ENCODE data around the gene ARHGAP10.
A peak's percentile ranks its signal among the peaks of the same experiment; 100 is the strongest.

Gene ARHGAP10

DNA sequence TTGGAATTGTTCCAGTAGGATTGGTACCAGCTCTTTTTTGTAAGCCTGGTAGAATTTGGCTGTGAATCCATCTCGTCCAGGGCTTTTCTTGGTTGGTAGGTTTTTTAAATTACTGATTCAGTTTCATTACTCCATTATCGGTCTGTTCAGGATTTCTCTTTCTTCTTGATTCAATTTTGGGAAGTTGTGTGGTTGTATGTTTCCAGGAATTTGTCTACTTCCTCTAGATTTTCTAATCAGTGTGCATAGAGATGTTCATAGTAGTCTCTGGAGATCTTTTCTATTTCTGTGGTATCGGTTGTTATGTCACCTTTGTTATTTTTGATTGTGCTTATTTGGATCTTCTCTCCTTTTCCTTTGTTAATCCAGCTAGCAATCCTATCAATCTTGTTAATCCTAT is 248.7 kb downstream of the ARHGAP10 start:
- TF ChIP-seq, protein P1, sequence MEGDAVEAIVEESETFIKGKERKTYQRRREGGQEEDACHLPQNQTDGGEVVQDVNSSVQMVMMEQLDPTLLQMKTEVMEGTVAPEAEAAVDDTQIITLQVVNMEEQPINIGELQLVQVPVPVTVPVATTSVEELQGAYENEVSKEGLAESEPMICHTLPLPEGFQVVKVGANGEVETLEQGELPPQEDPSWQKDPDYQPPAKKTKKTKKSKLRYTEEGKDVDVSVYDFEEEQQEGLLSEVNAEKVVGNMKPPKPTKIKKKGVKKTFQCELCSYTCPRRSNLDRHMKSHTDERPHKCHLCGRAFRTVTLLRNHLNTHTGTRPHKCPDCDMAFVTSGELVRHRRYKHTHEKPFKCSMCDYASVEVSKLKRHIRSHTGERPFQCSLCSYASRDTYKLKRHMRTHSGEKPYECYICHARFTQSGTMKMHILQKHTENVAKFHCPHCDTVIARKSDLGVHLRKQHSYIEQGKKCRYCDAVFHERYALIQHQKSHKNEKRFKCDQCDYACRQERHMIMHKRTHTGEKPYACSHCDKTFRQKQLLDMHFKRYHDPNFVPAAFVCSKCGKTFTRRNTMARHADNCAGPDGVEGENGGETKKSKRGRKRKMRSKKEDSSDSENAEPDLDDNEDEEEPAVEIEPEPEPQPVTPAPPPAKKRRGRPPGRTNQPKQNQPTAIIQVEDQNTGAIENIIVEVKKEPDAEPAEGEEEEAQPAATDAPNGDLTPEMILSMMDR (IDR thresholded peaks at IDR 0.05; ENCODE audit: control extremely low read depth, extremely low read depth, low read depth, missing control alignments), result no peak
- ChIA-PET CTCF (no interaction called here), POLR2A (no interaction called here)
- DNase-seq (ENCODE audit: extremely low spot score), result no peak

DNA sequence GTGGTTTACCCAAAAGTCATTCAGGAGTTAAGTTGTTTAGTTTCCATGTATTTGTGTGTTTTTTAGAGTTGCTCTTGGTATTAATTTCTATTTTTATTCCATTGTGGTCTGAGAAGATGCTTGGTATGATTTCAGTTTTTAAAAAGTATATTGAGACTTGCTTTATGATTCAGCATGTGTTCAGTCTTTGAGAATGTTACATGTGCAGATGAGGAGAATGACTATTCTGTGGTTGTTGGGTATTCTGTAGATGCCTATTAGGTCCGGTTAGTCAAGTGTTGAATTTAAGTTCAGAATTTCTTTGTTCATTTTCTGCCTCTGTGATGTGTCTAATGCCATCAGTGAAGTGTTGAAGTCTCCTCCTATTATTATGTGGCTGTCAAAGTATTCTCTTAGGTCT is 249.4 kb downstream of the ARHGAP10 start:
- ChIA-PET POLR2A (no interaction called here), CTCF (interaction anchor here (1.0 kb wide), 1 partner anchor 13 kb away, joined by 3 read pairs; no protein-coding TSS in a partner anchor)
- TF ChIP-seq, protein P1 (IDR thresholded peaks at IDR 0.05; ENCODE audit: control extremely low read depth, extremely low read depth, low read depth, missing control alignments), result no peak

DNA sequence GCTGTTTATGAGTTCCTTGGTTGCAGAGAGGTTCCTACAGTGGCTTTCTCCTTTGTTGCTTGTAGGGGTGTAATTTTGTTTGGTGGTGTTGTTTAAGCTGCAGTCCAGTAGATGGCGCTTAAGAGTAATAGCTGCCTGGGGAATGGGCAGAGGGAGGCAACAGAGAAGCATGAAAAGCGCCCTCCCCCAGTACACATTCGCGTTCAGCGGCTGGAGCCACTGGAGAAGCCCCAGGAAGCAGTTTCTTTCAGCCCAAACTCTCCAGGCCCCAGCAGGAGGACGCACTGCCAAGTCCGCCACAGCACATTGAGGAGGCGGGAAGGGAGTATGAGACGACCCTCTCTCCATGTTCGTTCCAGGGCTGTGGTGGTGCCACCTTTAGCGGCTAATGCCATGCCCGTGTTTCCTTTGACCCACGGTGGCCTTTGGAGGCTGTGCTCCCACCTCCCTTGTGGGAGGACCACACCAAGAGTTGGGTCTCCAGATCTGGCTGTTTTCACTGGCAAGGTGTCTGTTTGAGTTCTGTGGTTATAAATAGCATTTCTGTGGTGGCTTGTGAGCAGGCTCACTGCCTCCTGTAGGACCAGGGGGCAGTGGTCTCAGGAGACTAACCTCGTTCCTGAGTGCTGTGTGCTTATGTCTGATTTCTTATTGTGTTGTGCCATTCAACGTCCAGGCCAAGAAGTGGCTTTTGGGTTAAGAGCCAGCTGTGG is 252.3 kb downstream of the ARHGAP10 start:
- peak; percentile 54 for DNase-seq (ENCODE audit: extremely low spot score)
- ChIA-PET CTCF (interaction anchor here (0.8 to 3.5 kb wide), 8 partner anchors 9 to 23 kb away, joined by 3 to 14 read pairs (median 7); no protein-coding TSS in a partner anchor), POLR2A (no interaction called here)
- TF ChIP-seq, protein P1 (IDR thresholded peaks at IDR 0.05; ENCODE audit: control extremely low read depth, extremely low read depth, low read depth, missing control alignments), result peak; percentile 54

More for the DNA sequence above, 249.4 kb downstream of the ARHGAP10 start:
- DNase-seq (ENCODE audit: extremely low spot score), result no peak

DNA sequence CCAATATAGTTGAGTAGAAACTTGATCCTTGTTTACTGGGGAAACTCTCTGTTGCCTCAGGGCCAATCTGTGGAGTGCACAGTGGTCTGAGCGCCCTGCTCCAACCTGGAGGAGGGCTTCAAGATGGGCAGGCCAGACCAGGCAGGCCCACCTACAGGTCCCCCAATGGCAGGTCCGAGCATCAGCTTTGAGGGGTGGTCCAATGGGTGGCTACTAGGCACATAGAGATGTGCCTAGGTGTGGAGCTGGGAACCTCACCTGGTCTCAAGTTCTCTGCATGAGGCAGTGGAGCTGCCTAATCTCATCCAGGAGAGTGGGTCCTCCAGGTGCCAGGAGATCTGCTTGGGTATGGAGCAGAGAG is 252.9 kb downstream of the ARHGAP10 start:
- ChIA-PET POLR2A (no interaction called here), CTCF (interaction anchor here (0.8 to 3.5 kb wide), 5 partner anchors 9 to 22 kb away, joined by 3 to 14 read pairs (median 7); no protein-coding TSS in a partner anchor)
- no peak for DNase-seq (ENCODE audit: extremely low spot score)
- TF ChIP-seq, protein P1 (IDR thresholded peaks at IDR 0.05; ENCODE audit: control extremely low read depth, extremely low read depth, low read depth, missing control alignments), result no peak

DNA sequence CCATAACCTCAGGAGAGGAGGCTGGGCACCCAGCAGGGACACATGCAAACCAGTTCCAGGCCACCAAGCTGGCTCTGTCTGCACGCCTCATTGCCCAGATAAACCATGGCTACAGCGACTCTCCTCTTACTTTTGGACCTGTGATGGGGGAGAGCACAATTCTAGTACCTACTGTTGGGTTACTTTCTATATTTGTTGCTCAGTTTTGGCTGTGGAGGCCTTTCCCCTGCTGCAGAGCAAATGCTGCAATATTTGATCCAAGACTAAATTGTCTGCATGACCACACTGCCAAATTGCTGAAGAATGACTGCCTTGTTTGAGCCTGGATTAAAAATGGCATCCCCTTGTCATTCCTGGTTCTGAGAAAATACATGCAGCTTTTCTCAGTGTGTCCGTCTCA is 253.5 kb downstream of the ARHGAP10 start:
- no peak for DNase-seq (ENCODE audit: extremely low spot score)
- ChIA-PET POLR2A (no interaction called here), CTCF (interaction anchor here (0.9 to 2.8 kb wide), 8 partner anchors 8 to 35 kb away, joined by 3 to 10 read pairs (median 6); no protein-coding TSS in a partner anchor)
- TF ChIP-seq, protein P1 (IDR thresholded peaks at IDR 0.05; ENCODE audit: control extremely low read depth, extremely low read depth, low read depth, missing control alignments), result no peak

DNA sequence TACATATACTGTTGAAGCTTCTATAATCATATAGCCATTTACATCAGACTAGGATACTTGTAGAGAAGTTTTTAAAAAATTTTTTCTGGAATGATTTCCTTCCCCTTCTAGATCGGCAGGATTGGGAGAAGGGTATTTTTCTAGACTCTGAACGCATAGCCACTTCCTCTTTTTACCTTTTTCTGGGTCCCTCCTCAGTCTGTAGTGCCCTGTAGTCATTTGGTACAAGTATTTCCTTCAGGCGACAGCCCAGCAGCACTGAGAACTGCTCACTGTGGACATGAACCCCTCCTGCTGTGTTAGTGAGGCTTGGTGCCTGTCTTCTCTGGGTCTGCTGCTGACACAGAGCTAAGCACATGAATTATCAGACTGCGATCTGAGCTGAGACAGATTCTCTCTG is 255.4 kb downstream of the ARHGAP10 start:
- ChIA-PET CTCF (interaction anchor here (0.7 kb wide), 1 partner anchor 58 kb away, joined by 3 read pairs; no protein-coding TSS in a partner anchor), POLR2A (no interaction called here)

More for the DNA sequence above, 255.4 kb downstream of the ARHGAP10 start:
- no peak for DNase-seq (ENCODE audit: extremely low spot score)
- TF ChIP-seq, protein P1 (IDR thresholded peaks at IDR 0.05; ENCODE audit: control extremely low read depth, extremely low read depth, low read depth, missing control alignments), result no peak

All from GM10248 (cell line).